ACC112 (cell line): ENCODE results near the gene KAT6B.

ENCODE experiments used
- H2AFZ ChIP-seq: fragments of 200-600 bp; sonication (generic); one replicate; pipeline ENCODE4 v1.6.0; 2017; ENCODE audit warnings: antibody characterized with exemption, low read length; ENCODE audit not compliant: unreplicated experiment
- H3K27ac ChIP-seq: fragments of 200-600 bp; sonication (generic); 2 replicates; pipeline ENCODE4 v1.5.1; 2014; ENCODE audit warnings: low read depth, mild to moderate bottlenecking, antibody characterized with exemption, low read length, moderate library complexity
- H3K27me3 ChIP-seq: fragments of 200-600 bp; sonication (generic); 2 replicates; pipeline ENCODE4 v1.6.1; 2014; ENCODE audit warnings: mild to moderate bottlenecking, antibody characterized with exemption, low read length, moderate library complexity, mixed read lengths; ENCODE audit not compliant: insufficient read depth
- H3K36me3 ChIP-seq: fragments of 200-600 bp; sonication (generic); 2 replicates; pipeline ENCODE4 v1.6.1; 2016; ENCODE audit warnings: mild to moderate bottlenecking, antibody characterized with exemption, low read length, moderate library complexity, mixed read lengths; ENCODE audit not compliant: insufficient read depth
- H3K4me1 ChIP-seq: fragments of 200-600 bp; sonication (generic); one replicate; pipeline ENCODE4 v1.6.1; 2016; ENCODE audit warnings: low read length, mixed read lengths; ENCODE audit not compliant: insufficient read depth, unreplicated experiment, control insufficient read depth
- H3K4me3 ChIP-seq: fragments of 200-600 bp; sonication (generic); 2 replicates; pipeline ENCODE4 v1.5.1; 2014; ENCODE audit warnings: mild to moderate bottlenecking, low read depth, low read length
- H3K79me2 ChIP-seq: fragments of 200-600 bp; sonication (generic); one replicate; pipeline ENCODE4 v1.6.0; 2016; ENCODE audit warnings: low read length; ENCODE audit not compliant: control insufficient read depth, unreplicated experiment, insufficient read depth

Gene KAT6B

GRCh38 chr10:74983383-74983782, 157.0 kb downstream of the KAT6B start:
- no peaks in the 10 kb centered on the region for H3K4me1 ChIP-seq
- H3K36me3 ChIP-seq, result peaks cover 4% of the 10 kb centered on the region; the same call in 1 of the 2 replicates
- H2AFZ ChIP-seq, result no peak overlapping the region
- no peaks in the 10 kb centered on the region for H3K79me2 ChIP-seq
- no peak overlapping the region for H3K27ac ChIP-seq
- H3K27me3 ChIP-seq, result no peaks in the 10 kb centered on the region
- H3K4me3 ChIP-seq, result no peak overlapping the region

GRCh38 chr10:74987339-74988053, 161.1 kb downstream of the KAT6B start:
- Histone ChIP-seq H3K36me3 (0 out of 2 replicates have a peak, but pooled peaks cover 3% of the 10 kb centered on the region), H3K27ac (no peak overlapping the region), H3K27me3 (no peaks in the 10 kb centered on the region), H3K4me3 (no peak overlapping the region), H3K79me2 (no peaks in the 10 kb centered on the region), H2AFZ (no peak overlapping the region), H3K4me1 (no peaks in the 10 kb centered on the region)

- Histone ChIP-seq H2AFZ (no peak overlapping the region), H3K4me3 (no peak overlapping the region), H3K79me2 (no peaks in the 10 kb centered on the region), H3K27me3 (no peaks in the 10 kb centered on the region), H3K27ac (no peak overlapping the region), H3K36me3 (0 out of 2 replicates have a peak, but pooled peaks cover 3% of the 10 kb centered on the region), H3K4me1 (no peaks in the 10 kb centered on the region)
Observed at GRCh38 chr10:74988054-74988775, 161.8 kb downstream of the KAT6B start.

GRCh38 chr10:74988832-74989561, 162.6 kb downstream of the KAT6B start:
- Histone ChIP-seq H3K36me3 (0 out of 2 replicates have a peak, but pooled peaks cover 3% of the 10 kb centered on the region), H3K4me1 (no peaks in the 10 kb centered on the region), H2AFZ (no peak overlapping the region)

GRCh38 chr10:74991435-74991834, 165.0 kb downstream of the KAT6B start:
- peaks cover 3% of the 10 kb centered on the region; the same call in 1 of the 2 replicates for H3K36me3 ChIP-seq
- no peaks in the 10 kb centered on the region for H3K4me1 ChIP-seq
- H3K27me3 ChIP-seq, result no peaks in the 10 kb centered on the region
- no peaks in the 10 kb centered on the region for H3K79me2 ChIP-seq
- H2AFZ ChIP-seq, result no peak overlapping the region
- no peak overlapping the region for H3K4me3 ChIP-seq
- no peak overlapping the region for H3K27ac ChIP-seq

More at GRCh38 chr10:74988832-74989561, 162.6 kb downstream of the KAT6B start:
- Histone ChIP-seq H3K79me2 (no peaks in the 10 kb centered on the region), H3K4me3 (no peak overlapping the region), H3K27ac (no peak overlapping the region), H3K27me3 (no peaks in the 10 kb centered on the region)

GRCh38 chr10:74992068-74992467, 165.7 kb downstream of the KAT6B start:
- H3K27ac ChIP-seq, result no peak overlapping the region
- H3K79me2 ChIP-seq, result no peaks in the 10 kb centered on the region
- H3K4me1 ChIP-seq, result no peaks in the 10 kb centered on the region
- H2AFZ ChIP-seq, result no peak overlapping the region
- H3K36me3 ChIP-seq, result peaks cover 3% of the 10 kb centered on the region; the same call in 1 of the 2 replicates
- no peak overlapping the region for H3K4me3 ChIP-seq
- no peaks in the 10 kb centered on the region for H3K27me3 ChIP-seq

- Histone ChIP-seq H3K4me3 (no peak overlapping the region), H3K79me2 (no peaks in the 10 kb centered on the region), H3K36me3 (peaks cover 3% of the 10 kb centered on the region; the same call in 1 of the 2 replicates), H3K27me3 (no peaks in the 10 kb centered on the region), H3K4me1 (no peaks in the 10 kb centered on the region), H3K27ac (no peak overlapping the region), H2AFZ (no peak overlapping the region)
Observed at GRCh38 chr10:74993649-74994048, 167.2 kb downstream of the KAT6B start.

- no peaks in the 10 kb centered on the region for H3K4me1 ChIP-seq
- no peaks in the 10 kb centered on the region for H3K79me2 ChIP-seq
- no peak overlapping the region for H3K27ac ChIP-seq
- no peaks in the 10 kb centered on the region for H3K27me3 ChIP-seq
- H3K36me3 ChIP-seq, result peaks cover 3% of the 10 kb centered on the region; the same call in 1 of the 2 replicates
- no peak overlapping the region for H3K4me3 ChIP-seq
- H2AFZ ChIP-seq, result no peak overlapping the region
Observed at GRCh38 chr10:74994854-74995253, 168.5 kb downstream of the KAT6B start.

GRCh38 chr10:74995806-74996205, 169.4 kb downstream of the KAT6B start:
- Histone ChIP-seq H3K27ac (no peak overlapping the region), H3K79me2 (no peaks in the 10 kb centered on the region), H3K4me1 (no peaks in the 10 kb centered on the region), H3K36me3 (peaks cover 3% of the 10 kb centered on the region; the same call in 1 of the 2 replicates), H3K4me3 (no peak overlapping the region), H3K27me3 (no peaks in the 10 kb centered on the region), H2AFZ (no peak overlapping the region)

GRCh38 chr10:74997163-74997562, 170.8 kb downstream of the KAT6B start:
- no peaks in the 10 kb centered on the region for H3K79me2 ChIP-seq
- peaks cover 3% of the 10 kb centered on the region; the same call in 1 of the 2 replicates for H3K36me3 ChIP-seq
- no peak overlapping the region for H2AFZ ChIP-seq
- no peak overlapping the region for H3K27ac ChIP-seq
- H3K27me3 ChIP-seq, result no peaks in the 10 kb centered on the region
- no peaks in the 10 kb centered on the region for H3K4me1 ChIP-seq
- no peak overlapping the region for H3K4me3 ChIP-seq
